HL-60 (cell line): ENCODE measurements around the gene UBXN7.
"Not testable (repeated sequence)": the region's sequence is repeated elsewhere in the genome, so short reads cannot be mapped to it uniquely, and the experiment has no call there.

Experiments
- DNase-seq, 2 experiments: peaks; one replicate each; pipeline ENCODE4 v3.0.0-alpha.2; 2010 to 2020; ENCODE audit warnings: low read depth in 1 of 2, low spot score in 1 of 2
- H3K27ac ChIP-seq: fragments of 250-450 bp; sonication (Bioruptor Pico); replicated peaks from 2 replicates; pipeline ENCODE4 v1.5.1; 2020; ENCODE audit warnings: mild to moderate bottlenecking, moderate library complexity
- H3K27me3 ChIP-seq: fragments of 250-450 bp; sonication (Bioruptor Pico); 2 replicates; pipeline ENCODE4 v1.5.1; 2021; ENCODE audit warnings: mild to moderate bottlenecking, moderate library complexity; ENCODE audit not compliant: insufficient read depth, poor library complexity, severe bottlenecking
- H3K4me3 ChIP-seq: replicated peaks from 2 replicates; pipeline ENCODE4 v1.5.1; 2011; ENCODE audit warnings: mild to moderate bottlenecking, control low read depth, low read length; ENCODE audit not compliant: insufficient read depth
- CTCF ChIP-seq: IDR thresholded peaks from one replicate; pipeline ENCODE4 v1.5.1; 2011; ENCODE audit warnings: low read length, control low read depth, inconsistent platforms; ENCODE audit not compliant: insufficient read depth
- GABPA ChIP-seq: IDR thresholded peaks from 2 replicates; pipeline ENCODE4 v1.6.1; 2012; ENCODE audit warnings: low read depth
- POLR2AphosphoS5 ChIP-seq: IDR thresholded peaks from 2 replicates; pipeline ENCODE4 v1.6.1; 2012; ENCODE audit warnings: low read depth
- REST ChIP-seq: IDR thresholded peaks from 2 replicates; pipeline ENCODE4 v1.6.1; 2012; ENCODE audit warnings: low read depth; ENCODE audit not compliant: insufficient replicate concordance
- SPI1 ChIP-seq: IDR thresholded peaks from 2 replicates; pipeline ENCODE4 v1.6.1; 2012; ENCODE audit warnings: low read depth, mild to moderate bottlenecking, borderline replicate concordance

Gene UBXN7

GRCh38 chr3:196314597-196314996 is 117.6 kb downstream of the UBXN7 start:
- Histone ChIP-seq H3K4me3 (no peak overlapping the region), H3K27ac (no peak overlapping the region)
- TF ChIP-seq POLR2AphosphoS5, result no peak
- no peak for TF ChIP-seq REST
- TF ChIP-seq GABPA, result no peak
- no peak for TF ChIP-seq CTCF
- TF ChIP-seq SPI1, result no peak

GRCh38 chr3:196314086-196314485 is 118.1 kb downstream of the UBXN7 start:
- H3K27ac ChIP-seq, H3K4me3 ChIP-seq, DNase-seq, H3K27me3 ChIP-seq: not testable (repeated sequence)

More at GRCh38 chr3:196314597-196314996, 117.6 kb downstream of the UBXN7 start:
- H3K27me3 ChIP-seq, result no peaks in the 10 kb centered on the region
- no peak for DNase-seq

- not testable (repeated sequence) for H3K27me3 ChIP-seq, H3K27ac ChIP-seq, DNase-seq, H3K4me3 ChIP-seq
Observed at GRCh38 chr3:196302960-196303359, 129.3 kb downstream of the UBXN7 start.

GRCh38 chr3:196302551-196302950 is 129.7 kb downstream of the UBXN7 start:
- not testable (repeated sequence) for DNase-seq, H3K27me3 ChIP-seq, H3K27ac ChIP-seq, H3K4me3 ChIP-seq

GRCh38 chr3:196298521-196298920 is 133.7 kb downstream of the UBXN7 start:
- H3K27me3 ChIP-seq, result no peaks in the 10 kb centered on the region
- DNase-seq, result no peak
- no peak overlapping the region for H3K27ac ChIP-seq
- TF ChIP-seq SPI1 (no peak), CTCF (no peak), GABPA (no peak), REST (no peak), POLR2AphosphoS5 (no peak)
- no peak overlapping the region for H3K4me3 ChIP-seq
